ENCODE results near the gene DHX30.
"Not testable (repeated sequence)": the region's sequence is repeated elsewhere in the genome, so short reads cannot be mapped to it uniquely, and the experiment has no call there.

DHX30 gene

DNA sequence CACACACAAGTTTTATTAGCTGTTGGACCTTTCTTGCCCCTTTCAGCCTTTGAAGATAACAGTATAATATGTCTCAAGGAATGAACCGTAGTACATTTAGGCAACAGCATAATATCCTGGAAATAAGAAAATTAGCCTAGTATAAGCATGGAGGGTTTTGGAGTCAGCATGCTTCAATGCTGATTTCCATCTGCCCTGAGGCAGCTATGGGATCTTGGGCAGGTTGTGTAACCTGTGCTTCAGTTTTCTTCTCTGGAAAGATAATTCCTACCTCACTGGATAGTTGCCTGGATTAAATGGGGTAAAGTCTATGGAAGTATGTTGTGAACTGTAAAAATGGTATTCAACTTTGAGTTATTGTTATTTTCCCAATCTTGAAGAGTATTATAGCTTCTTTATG, 1.6 kb downstream of the DHX30 start:
- no peak for DNase-seq

DNA sequence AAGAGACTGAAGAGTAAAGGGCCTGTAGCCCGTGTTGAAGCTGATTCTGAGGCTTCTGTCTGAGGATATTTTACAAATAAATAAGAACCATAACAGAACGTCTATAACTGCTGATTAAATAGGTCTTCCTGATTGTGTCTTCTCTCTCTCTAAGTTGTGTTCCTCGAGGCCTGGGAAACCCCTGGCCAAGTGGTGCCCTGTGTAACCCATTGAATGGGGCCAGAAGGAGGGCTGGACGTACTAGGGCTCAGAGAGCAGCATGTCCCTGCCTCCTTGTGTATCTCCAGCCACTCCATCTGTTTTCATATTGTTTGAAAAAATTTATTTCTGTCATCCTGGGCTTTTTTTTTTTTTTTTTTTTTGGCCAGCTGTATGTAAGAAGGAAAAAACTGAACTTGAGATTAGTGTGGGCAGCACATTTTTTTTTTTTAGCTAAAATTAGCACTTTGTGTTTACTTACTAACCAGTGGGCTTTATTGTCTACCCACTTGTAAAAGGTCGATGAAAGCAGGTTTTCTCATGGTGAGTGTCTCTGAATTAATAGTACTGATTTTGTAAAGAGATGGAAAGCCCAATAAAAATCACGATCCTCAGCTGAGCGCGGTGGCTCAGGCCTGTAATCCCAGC, 10.7 kb downstream of the DHX30 start:
- DNase-seq = no peak

DNA sequence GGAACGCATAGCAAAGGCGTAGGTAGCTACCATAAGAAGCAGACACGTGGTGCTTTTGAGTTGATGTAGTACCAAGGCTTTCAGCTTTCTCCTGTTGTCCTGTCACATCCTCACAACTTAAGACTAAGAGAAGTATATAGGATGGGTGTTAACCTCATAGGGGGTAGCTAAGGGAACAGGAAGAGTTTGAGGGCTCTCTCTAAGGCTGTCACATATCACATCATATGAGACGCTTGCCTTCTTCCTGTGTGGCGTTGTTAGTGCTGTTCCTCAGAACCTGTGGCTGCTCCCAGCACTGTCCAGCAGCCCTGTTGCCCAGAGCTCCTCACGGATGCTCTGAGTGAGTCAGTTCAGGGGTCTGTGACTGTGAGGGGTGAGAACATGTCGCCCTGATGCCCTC, 14.7 kb downstream of the DHX30 start:
- DNase-seq = no peak

DNA sequence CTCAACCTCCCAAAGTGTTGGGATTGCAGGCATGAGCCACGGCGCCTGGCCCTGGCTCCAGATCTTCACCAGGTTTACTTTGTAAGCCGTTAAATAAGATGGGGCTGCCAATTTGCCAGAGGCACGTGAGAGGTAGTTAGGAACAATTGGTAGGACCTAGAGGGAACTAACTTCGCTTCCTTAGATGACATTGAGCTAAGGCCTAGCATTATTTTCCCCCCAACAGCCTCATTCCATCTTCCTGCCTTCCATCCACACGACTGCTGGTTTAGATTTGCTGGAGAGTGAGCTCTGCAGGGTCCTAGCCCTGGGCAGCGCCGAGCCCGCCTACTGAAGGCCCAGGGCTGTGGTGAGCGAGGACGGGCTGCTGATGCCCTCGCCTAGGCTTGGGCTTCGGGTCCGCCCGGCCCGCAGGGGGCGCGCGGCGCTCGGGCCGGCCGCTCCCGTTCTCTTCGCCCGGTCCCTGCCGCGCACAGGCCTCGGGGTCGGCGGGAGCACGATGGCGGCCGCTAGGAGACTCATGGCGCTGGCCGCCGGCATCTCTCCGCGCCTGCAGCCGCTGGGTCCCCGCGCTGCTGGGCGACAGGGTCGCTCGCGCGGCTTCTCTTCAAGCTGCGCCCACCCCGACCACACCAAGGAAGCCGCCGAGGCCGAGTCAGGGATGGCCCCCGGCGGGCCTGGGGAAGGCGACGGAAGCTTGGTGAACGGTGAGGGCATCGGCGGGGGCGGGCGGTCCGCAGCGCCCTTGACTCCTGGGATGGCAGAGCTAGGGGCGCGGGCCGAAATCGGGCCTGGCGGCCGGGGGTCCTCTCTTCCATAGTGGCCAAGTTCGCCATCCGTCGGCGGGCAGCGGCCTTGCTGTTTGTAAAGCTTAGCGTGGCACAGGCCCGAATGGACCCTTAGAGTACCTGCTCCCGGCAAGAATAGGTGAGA, 21.9 kb downstream of the DHX30 start:
- DNase-seq = peak; percentile 98

DNA sequence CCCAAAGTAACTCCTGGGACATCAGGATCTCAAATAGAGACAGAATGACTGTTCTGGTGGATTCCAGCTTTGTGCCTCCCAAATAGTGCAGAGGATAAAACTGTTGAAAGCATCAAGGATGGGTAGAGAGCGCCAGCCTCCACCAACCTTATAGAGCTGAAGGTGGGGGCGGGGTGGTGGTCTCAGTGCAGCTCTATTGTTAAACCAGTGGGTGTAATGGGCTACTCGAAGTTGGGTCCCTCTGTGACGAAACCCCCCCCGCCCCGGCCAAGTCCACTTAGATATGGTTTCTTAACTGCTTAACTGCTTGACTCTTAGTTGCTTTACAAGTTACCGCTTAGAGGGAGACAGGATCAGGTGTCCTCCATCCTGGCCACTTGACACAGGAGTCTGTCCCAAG, 22.7 kb downstream of the DHX30 start:
- no peak for DNase-seq

DNA sequence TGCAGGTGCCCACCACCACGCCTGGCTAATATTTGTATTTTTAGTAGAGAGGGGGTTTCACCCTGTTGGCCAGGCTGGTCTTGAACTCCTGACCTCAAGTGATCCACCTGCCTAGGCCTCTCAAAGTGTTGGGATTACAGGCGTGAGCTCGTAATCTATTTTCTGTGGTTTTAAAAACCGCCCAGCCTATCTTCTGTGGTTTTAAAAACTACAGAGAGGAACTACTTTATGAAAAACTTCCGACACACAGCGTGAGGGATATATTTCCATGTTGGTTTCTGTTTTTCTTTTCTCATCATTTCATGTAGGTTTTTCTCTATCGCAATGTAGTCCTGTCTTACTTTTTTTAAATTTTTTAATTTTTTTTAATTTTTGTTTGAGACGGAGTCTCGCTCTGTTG, 26.5 kb downstream of the DHX30 start:
- not testable (repeated sequence) for DNase-seq

DNA sequence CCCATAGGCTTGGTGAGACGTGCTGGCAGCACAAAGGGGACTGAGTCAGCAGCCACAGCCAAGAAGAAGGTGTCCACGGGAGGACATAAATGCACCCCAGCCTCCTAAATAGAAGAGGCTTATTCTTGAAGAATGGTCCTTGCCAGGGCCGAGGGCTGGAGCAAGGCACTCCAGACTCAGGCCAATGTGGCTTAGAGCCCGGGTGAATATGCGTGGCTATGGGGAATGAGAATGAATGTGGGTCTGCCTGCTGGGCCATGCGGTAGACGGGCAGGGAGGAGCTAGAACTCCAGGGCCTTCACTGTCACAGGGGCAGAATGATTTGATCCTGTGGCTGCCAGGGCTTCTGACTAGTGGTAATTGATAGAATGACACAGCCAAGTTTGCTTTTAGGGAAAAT, 34.0 kb downstream of the DHX30 start:
- no peak for DNase-seq

DNA sequence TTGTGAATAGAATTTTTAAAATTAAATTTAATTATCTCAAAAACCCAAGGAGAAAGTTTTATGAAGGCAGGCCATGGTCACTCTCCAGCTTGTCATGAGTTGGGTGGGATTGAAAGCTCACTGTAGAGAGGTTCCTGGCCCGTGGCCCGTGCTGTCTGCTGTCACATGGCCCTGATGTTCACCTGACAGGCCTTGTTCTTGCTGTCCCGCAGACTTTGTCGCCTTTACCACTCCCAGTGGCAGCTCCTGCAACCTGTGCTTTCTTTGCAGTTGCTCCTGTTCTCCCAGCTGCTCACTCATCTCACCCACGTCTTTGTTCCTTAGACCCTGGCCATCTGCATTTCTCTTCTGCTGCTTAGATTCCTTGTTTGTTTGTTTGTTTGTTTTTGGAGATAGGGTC, 35.6 kb downstream of the DHX30 start:
- DNase-seq = no peak

DNA sequence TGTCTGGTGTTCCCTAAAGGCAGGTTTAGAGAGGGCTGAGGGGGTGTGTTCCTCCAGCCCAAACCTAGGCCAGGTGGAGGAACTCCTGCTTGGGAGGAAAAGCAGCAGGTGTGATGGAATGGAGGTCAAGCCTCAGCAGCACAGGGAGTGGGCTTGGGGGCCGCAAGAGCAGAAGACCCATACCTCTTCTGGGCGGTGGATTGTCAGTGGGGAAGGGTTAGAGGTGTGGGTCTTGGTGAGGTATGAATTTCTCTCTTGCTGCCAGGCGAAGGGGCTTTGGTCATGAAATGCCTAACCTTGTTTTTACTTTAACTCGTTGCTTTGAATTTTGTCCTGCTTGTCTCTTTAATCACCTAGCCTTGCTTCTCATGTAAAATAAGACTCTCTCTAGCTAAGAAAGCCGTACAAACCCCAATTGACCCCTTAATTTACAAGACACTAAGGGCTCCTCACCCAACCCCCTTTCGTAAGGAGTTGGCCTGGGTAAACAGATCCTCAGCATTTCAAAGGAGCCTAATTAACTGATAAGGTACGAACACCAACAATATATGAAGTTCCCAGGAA, 38.9 kb downstream of the DHX30 start:
- DNase-seq = no peak

DNA sequence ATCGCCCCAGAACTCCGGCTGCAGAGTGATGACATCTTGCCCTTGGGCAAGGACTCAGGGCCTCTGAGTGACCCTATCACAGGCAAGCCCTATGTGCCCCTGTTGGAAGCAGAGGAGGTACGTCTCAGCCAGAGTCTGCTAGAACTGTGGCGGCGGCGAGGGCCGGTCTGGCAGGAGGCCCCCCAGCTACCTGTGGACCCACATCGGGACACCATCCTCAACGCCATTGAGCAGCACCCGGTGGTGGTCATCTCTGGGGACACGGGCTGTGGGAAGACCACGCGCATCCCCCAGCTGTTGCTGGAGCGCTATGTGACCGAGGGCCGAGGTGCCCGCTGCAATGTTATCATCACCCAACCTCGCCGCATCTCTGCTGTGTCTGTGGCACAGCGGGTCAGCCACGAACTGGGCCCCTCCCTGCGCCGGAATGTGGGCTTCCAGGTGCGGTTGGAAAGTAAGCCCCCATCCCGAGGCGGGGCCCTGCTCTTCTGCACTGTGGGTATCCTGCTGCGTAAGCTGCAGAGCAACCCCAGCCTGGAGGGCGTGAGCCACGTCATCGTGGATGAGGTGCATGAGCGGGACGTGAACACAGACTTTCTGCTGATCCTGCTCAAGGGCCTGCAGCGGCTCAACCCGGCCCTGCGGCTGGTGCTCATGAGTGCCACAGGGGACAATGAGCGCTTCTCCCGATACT, 43.4 kb downstream of the DHX30 start:
- no peak for DNase-seq

DNA sequence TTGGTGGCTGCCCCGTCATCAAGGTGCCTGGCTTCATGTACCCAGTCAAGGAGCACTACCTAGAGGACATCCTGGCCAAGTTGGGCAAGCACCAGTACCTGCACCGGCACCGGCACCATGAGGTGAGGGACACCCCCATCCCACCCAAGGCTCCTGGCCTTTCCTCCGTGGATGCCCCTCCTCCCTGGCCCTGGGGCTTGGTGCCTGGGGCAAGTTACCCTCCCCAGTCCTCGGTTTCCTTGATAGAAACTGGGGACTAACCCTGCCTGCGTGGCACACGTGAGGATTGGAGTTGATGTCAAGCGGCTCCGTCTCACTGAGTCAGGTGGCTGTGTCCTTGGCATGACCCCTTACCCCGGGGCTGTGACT, 43.9 kb downstream of the DHX30 start:
- no peak for DNase-seq

DNA sequence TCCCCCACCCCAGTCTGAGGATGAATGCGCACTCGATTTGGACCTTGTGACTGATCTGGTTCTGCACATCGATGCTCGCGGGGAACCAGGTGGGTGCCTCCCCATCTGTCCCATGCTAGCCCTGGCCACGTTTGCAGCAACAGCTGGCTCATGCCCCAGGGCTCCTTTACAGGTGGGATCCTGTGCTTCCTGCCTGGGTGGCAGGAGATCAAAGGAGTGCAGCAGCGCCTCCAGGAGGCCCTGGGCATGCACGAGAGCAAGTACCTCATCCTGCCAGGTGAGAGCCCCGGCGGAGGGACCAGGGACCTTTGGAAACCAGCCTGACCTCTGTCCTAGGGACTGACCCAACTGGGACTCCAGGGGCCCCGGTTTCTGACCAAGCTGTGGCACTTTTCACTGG, 44.3 kb downstream of the DHX30 start:
- DNase-seq = peak; percentile 73

DNA sequence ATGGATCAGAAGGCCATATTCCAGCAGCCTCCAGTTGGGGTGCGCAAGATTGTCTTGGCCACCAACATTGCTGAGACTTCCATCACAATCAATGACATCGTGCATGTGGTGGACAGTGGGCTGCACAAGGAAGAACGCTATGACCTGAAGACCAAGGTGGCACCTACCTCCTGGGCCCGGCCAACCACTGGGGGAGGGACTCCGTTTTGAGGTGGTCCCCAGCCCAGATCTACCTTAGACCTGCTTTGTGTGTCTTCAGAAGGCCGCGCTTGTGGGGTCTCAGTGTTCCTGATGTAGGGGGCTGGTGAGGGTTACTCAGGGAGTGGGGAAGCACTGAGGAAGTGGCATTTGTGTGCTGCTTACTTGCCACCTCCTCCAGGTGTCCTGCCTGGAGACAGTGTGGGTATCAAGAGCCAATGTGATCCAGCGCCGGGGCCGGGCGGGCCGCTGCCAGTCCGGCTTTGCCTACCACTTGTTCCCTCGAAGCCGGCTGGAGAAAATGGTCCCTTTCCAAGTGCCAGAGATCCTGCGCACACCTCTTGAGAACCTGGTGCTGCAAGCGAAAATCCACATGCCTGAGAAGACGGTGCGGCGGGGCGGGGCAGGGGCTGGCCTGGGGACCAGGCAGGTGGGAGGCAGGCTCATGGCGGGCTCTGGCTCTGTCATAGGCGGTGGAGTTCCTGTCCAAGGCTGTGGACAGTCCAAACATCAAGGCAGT, 45.0 kb downstream of the DHX30 start:
- no peak for DNase-seq

DNA sequence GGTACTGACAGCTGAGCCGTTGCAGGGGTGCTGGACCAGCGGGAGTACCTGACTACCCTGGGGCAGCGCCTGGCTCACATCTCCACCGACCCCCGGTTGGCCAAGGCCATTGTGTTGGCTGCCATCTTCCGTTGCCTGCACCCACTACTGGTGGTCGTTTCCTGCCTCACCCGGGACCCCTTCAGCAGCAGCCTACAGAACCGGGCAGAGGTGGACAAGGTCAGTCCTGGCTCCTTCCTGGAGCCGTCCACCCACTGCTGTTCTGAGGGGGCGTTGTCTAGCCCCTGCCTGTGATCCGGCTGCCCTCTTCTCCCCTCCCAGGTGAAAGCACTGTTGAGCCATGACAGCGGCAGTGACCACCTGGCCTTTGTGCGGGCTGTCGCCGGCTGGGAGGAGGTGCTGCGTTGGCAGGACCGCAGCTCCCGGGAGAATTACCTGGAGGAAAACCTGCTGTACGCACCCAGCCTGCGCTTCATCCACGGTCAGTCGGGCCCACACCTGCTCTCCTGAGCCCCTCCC, 45.7 kb downstream of the DHX30 start:
- no peak for DNase-seq

DNA sequence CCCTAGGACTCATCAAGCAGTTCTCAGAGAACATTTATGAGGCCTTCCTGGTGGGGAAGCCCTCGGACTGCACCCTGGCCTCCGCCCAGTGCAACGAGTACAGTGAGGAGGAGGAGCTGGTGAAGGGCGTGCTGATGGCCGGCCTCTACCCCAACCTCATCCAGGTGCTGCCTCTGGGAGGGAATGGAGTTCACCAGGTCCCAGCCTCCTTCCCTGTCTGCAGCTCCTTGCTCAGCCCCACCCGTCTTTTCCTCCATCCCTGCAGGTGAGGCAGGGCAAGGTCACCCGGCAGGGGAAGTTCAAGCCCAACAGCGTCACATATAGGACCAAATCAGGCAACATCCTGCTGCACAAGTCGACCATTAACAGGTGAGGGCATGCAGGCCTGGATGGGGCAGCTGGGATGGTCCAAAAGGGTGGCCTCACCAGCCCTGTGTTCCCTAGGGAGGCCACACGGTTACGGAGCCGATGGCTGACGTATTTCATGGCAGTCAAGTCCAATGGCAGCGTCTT, 46.3 kb downstream of the DHX30 start:
- no peak for DNase-seq

DNA sequence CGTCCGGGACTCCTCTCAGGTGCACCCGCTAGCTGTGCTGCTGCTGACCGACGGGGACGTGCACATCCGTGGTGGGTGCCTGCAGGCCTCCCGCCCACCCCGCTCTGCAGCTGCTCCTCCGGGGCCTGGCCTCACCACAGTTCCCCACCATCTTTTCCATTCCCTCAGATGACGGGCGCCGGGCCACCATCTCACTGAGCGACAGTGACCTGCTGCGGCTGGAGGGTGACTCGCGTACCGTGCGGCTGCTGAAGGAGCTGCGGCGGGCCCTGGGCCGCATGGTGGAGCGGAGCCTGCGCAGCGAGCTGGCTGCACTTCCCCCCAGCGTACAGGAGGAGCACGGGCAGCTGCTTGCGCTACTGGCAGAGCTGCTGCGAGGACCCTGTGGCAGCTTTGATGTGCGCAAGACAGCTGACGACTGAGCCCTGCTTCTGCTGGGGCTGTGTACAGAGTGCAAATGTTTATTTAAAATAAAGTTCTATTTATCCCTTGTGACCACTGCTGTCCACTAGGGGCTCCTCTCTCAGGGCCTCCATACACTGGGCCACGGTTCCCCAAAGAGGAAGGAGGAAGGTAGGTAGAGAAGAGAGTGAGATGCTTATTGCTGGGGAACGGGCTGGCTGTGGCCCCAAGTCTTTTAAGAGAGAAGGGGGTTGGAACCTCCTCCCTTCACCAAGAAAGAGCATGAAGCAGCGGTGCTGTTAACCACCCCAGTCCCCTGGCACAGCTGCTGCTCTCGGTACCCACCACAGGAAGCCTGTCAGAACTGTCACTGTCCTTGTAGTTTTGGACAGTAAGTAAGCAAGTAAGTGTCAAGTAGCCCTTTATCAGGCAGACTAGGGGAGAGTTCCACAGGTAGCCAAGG, 47.0 kb downstream of the DHX30 start:
- DNase-seq = peak; percentile 72

DNA sequence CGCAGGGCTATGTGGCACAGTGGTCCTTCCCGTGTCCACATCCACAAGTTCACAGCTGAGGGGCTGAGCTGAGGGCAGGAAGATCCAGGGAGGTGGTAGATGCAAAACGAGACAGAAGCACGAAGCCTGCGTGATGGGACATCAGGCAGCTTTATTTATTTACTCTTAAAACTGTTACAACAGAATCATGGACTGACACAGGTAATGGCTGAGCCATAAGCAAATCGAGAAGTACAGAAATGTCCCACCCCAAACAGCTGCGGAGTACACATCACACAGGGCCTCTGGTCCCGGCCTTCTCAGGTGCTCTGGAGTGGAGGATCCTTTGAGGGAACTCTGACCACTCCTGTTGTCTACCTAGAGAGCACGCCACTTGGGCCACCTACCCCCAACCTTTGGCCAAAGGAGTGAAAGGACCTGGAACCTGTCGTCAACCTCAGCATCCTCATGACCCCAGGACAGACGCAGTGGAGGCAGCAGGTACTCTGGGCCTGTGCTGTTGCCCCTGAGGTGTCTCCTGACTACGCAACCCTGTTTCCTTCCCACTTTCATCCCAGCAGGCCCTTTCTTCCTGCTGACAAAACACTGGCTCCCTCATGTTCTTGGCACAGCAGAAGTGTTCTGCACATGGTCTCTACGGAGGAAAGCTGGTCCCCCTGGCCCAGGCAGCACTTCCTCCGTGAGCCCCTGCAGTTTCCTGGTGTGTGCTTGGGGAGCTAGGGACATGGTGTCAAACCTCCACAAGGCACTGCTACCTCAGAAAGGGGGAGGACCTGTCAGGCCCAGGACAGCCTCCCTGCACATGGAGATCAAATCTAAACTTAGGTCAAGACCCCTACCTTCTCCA, 47.8 kb downstream of the DHX30 start:
- DNase-seq = no peak

DNA sequence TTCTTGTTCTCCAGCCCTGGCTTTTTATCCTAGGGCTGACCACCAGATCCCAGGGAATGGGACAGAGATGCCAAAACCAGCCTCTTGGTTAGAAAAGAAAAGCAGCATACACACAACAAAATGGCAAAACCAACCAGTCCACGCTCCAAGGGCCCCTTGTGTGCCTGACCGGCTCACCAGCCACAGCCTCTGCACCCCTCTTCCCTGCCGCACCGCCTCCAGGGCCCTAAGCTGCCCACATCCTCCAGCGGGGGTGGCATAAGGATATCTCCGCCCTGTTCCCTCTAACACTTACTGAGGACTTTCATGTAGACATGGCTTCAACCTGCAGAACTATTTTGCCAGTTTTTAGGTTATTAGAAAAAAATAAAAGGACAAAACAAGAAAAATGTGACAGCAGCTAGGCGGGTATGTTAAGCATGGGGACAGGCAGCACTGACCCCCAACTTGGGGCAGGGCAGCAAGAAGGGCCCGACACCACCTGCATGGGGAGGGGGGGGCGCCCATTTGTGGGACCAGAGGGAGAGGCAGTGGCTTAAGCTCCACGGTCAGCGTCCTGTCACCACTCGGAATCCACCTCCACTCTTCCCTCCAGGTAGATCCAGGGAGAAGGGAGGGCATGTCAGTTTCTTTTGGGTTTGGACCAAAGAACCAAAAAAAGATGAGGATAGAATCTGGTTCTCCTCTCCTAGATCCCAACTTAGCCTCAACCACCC, 49.1 kb downstream of the DHX30 start:
- no peak for DNase-seq

Data from 8988T (cell line).